Right ventricle myocardium inferior (tissue), 1 donor: ENCODE results near the gene SEMA6A. TPM values are rescaled to one million over a fixed set of nuclear protein-coding genes. Genes with fewer than 3 reads are reported as not detected.
"Not testable (repeated sequence)": the region's sequence is repeated elsewhere in the genome, so short reads cannot be mapped to it uniquely, and the experiment has no call there.

ENCODE experiments used
- ATAC-seq: fragments of 200-7000 bp; cut with Tn5 transposase; one replicate; pipeline ENCODE4 v1.9.1; 2020; ENCODE audit warnings: mild to moderate bottlenecking, moderate library complexity
- DNase-seq: peaks from one replicate; pipeline ENCODE4 v3.0.0; 2021; ENCODE audit errors: missing footprints
- intact Hi-C: fragments of 100-400 bp; cut with DNase I; formaldehyde crosslinking; loops from one replicate; pipeline ENCODE4 v1.11.0; 2022
- total RNA-seq: library from RNA; stranded (reverse); fragmentation: NEBNext Ultra II Directional; extraction: Animal tissue kit (Norgen Biotek cat#: 25700); gene quantifications from one replicate; pipeline ENCODE4 v1.2.1, GENCODE V29; 2021
- donor health status: DM: no; HTN: yes; CAD: no; lungs with severe emphysema.

Gene SEMA6A
- total RNA-seq, 1 donor from 2014 or later, result 7.8 TPM

- DNase-seq (no peak), ATAC-seq (no peak)
- intact Hi-C loops, result no loop called here
These were observed 43.5 kb downstream of the SEMA6A start for GRCh38 chr5:116531117-116531516.

DNA sequence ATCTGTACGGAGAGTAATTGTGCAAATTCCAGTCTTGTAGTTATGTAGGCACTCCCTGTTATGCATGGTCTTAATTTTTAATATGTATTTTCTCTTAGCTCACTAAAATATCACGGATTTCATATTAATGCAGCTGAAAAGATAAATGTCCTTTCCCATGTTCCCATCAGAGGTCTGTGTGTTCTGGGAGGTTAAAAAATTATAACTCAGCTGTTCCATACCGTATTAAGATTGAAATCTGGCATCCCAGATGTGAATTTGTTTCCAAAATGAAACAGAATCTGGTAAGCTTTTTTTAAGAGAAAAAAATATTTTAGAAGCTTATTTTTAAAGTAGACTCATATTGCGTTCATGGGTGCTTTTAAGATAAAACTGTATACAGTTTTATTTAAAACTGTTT lies 44.3 kb downstream of the SEMA6A start:
- ATAC-seq (no peak), DNase-seq (no peak)
- intact Hi-C loops, result no loop called here

GRCh38 chr5:116529615-116530014 lies 45.0 kb downstream of the SEMA6A start:
- ATAC-seq (no peak), DNase-seq (no peak)
- intact Hi-C loops, result no loop called here

DNA sequence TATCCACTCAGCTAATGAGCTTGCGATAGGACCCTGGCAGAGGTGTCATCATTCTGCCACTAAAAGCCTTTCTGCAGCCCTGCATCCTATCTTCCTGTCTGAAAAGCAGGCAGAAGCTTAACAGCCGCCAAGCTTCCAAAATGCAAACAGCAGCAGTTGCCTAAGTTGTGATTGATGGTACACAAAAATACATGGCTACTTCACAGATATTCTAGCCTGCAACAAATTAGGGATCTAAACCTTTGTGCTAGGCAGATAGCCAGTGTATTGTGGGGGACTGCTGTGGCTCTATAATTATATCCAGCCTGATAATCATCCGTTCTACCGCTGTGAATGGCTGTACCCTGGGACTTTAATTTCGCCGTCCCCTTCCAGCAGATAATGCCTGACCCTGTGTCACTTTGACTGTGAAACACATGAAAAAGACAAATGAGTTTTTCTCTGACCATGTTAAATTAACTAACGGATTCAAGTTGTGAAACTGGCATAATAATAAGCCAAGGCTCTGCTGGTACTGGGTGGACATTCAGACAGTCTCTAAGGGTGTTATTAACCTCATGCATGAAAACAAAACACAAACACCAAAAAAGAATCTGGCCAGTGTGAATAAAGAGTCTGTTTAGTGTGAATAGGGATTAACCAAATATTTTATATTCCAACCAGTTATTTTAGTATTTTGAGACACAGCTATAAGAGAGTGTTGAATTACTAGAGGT lies 45.9 kb downstream of the SEMA6A start:
- DNase-seq (no peak), ATAC-seq (peak; percentile 60)
- intact Hi-C loops, result no loop called here

- DNase-seq (no peak), ATAC-seq (no peak)
- intact Hi-C loops, result no loop called here
These were observed 47.0 kb downstream of the SEMA6A start for GRCh38 chr5:116527582-116527981.

GRCh38 chr5:116525674-116526073 lies 48.9 kb downstream of the SEMA6A start:
- ATAC-seq, result no peak
- no peak for DNase-seq
- intact Hi-C loops, result no loop called here

- intact Hi-C loops, result no loop called here
- ATAC-seq (no peak), DNase-seq (no peak)
These were observed 49.7 kb downstream of the SEMA6A start for GRCh38 chr5:116524966-116525365.

GRCh38 chr5:116524051-116524904 lies 50.3 kb downstream of the SEMA6A start:
- intact Hi-C loops, result no loop called here
- no peak for ATAC-seq
- no peak for DNase-seq

- ATAC-seq, intact Hi-C loops, DNase-seq: not testable (repeated sequence)
These were observed 51.4 kb downstream of the SEMA6A start for GRCh38 chr5:116523182-116523581.

- DNase-seq (no peak), ATAC-seq (no peak)
- intact Hi-C loops, result no loop called here
These were observed 52.1 kb downstream of the SEMA6A start for GRCh38 chr5:116522356-116523136.

DNA sequence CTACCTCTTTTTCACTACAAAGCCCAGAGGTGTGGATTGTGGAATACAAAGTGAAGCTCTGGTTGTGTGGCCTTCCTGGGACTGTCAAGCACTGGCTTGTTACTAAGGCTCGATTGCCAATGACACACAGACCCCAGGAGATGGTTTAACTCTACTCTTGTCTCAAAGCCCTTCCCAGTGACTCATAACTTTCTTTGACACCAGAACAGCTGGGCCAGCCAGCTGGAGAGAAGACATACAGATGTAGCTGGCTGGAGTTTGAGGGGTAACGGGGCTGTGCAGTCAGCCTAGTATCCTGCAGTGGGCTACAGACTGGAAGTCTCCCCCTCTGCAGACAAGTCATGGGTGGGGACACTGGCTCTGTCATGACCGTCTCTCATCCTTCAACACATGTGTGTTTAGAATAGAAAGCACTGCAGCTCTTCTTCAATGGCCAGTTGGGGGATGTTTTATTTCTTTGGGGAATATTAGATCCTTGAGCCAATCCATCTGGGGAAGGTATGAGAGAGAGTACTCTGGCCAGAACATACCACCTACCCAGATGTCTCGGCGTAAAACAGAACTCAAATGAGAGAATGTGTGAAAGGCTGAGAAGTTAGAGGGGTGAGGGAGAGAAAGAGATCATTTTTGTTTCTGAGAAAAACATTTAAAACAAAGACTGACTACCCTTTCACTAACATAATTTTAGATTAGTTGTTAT lies 53.3 kb downstream of the SEMA6A start:
- peak; percentile 91 for ATAC-seq
- intact Hi-C loops, result no loop called here

GRCh38 chr5:116520771-116521170 lies 53.9 kb downstream of the SEMA6A start:
- no peak for DNase-seq
- peak; percentile 86 for ATAC-seq
- intact Hi-C loops, result no loop called here

More for the DNA sequence above, 53.3 kb downstream of the SEMA6A start:
- peak; percentile 79 for DNase-seq

DNA sequence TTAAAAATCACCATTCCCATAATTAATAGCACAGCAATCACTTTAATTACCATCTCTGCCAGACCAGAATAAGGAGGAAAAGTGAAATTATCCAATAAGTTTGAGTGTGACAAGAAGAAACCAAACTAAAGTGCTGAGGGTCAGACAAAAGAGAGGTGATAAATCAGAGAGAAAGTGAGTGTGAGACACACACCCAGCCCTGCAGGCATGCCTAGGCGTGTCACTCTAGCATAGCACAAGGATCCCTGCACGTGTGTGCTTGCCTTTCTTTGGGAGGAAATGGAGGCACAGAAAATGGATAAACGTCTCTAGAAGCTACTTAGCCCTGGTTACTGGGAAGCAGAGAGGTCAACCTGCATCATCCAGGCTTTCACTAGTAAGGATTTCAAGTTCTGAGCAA lies 56.2 kb downstream of the SEMA6A start:
- no peak for ATAC-seq
- no peak for DNase-seq

DNA sequence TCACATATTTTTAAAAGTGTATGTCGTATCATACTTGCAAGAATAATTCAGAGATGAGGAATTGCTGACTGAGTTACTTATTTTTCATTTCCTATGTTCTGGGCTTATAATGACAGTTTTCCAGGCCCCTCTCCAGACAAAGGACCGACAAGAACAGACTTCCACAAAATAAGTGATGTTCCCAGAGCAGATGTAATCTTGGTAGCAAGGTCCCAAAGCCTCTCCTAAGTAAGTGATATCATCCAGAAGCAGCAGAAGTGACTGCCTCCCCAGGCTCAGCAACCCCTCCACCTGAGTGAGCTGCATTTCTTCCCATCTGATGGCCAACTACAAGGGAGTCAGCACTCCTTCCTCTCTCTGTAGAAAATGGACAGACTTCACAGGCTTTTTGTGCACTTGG lies 57.1 kb downstream of the SEMA6A start:
- DNase-seq (no peak), ATAC-seq (no peak)
- intact Hi-C loops, result no loop called here

More for the DNA sequence above, 56.2 kb downstream of the SEMA6A start:
- intact Hi-C loops, result no loop called here

- ATAC-seq (no peak), DNase-seq (no peak)
- intact Hi-C loops, result no loop called here
These were observed 58.6 kb downstream of the SEMA6A start for GRCh38 chr5:116516021-116516420.

DNA sequence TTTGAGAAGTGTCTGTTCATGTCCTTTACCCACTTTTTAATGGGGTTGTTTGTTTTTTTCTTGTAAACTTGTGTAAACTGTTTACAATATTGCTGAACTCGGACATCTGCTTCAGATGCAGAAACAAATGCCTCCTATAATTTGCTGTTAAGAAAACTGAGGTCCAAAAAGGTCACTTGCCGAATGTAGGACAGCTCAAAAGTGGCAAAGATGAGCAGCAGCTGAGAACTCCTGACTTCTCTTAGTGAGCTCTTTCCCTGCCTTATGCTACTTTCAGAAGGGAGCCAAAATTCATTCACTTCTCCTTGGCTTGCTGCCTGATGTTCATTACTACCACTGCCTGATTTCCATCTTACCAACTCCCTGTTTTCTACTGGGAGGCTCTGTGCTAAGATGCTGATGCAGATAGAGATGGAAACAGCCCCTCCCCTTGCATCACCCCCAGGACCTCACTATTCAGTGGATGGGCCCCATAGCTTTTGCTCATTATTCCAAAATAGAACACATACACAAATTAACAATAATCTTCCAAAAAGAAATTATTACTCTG lies 60.1 kb downstream of the SEMA6A start:
- no peak for DNase-seq
- ATAC-seq, result no peak
- intact Hi-C loops, result no loop called here

DNA sequence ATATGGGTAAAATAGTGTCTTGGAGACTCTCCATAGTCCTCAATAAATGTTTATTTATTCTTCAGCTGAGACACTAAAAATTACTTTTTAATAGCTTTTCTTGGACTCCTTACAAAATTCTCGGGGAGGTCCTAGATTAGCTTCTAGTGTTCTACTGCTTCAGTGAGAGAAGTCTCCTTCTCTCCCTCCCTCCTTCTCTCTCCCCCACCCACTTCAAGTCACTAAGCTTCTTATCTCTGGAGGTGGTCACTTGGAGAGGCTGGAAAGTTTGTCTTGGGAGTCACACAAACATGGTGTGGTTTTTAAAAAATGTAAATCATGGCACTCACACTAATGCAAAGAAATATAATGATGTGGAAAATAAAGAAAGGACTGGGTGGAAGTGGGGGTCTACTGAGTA lies 64.1 kb downstream of the SEMA6A start:
- DNase-seq (no peak), ATAC-seq (no peak)
- intact Hi-C loops, result no loop called here

GRCh38 chr5:116509483-116510244 lies 65.0 kb downstream of the SEMA6A start:
- intact Hi-C loops, result no loop called here

More at GRCh38 chr5:116509483-116510244, 65.0 kb downstream of the SEMA6A start:
- ATAC-seq (peak; percentile 23), DNase-seq (no peak)
